Measurements from ENCODE around the gene RPUSD1.

GRCh38 chr16:797120-797420 lies 8.9 kb upstream of the RPUSD1 start:
- TF ChIP-seq CTCF (IDR thresholded peaks at IDR 0.05) (no peak), POLR2A (IDR thresholded peaks at IDR 0.05) (no peak)

Data from sigmoid colon (tissue), 3 donors.